ENCODE results near the gene HPCA. TPM values are rescaled to one million over a fixed set of nuclear protein-coding genes. Genes with fewer than 3 reads are reported as not detected.

HPCA gene
- total and polyA plus RNA-seq, 2 of the 8 experiments (the other 6 are each of a cell fraction or from before 2014, with no cell fraction given) = 0.70 to 1.4 TPM

DNA sequence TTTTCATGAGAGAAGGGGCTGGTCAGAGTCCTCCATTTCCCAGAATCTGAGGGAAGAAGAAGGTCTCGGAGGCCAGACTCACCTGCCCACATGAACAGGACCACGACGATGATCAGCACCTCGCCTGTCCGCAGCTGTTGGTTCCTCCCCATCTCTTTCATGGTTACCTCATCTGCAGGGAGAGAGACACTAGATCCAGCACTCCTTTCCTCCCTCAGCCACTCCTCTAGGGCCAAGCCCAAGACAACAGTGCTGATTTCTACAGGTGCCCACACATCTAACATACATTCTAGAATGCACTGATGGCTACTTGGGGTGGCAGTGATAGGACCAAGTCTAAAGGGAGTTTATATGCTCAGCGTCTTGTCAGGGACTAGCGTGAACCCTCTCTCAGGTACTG lies 18.6 kb upstream of the HPCA start (continued):
- TF ChIP-seq CHD2 (IDR thresholded peaks at IDR 0.05; ENCODE audit: low read length) (no peak), CBX5 (IDR thresholded peaks at IDR 0.05; ENCODE audit: low read depth, low read length) (no peak), TCF12 (IDR thresholded peaks at IDR 0.05; ENCODE audit: low read depth, low read length) (no peak), SRF (IDR thresholded peaks at IDR 0.05; ENCODE audit: low read depth, low read length) (no peak), KDM1A (IDR thresholded peaks at IDR 0.05; ENCODE audit: borderline replicate concordance, low read length) (no peak), HDAC6 (IDR thresholded peaks at IDR 0.05; ENCODE audit: low read depth, low read length) (no peak), EZH2 (IDR thresholded peaks at IDR 0.05; ENCODE audit: low read depth, low read length, severe bottlenecking) (no peak)
